CD14-positive monocyte (primary cell): ENCODE measurements around the gene IGSF9B. TPM values are rescaled to one million over a fixed set of nuclear protein-coding genes. Genes with fewer than 3 reads are reported as not detected.

Source experiments
- DNase-seq, 3 donors: peaks; one replicate each; pipeline ENCODE4 v3.0.0-alpha.2; 2011 to 2022
- H2AFZ ChIP-seq: 2 replicates; pipeline ENCODE4 v1.6.0; 2012; ENCODE audit warnings: mild to moderate bottlenecking, low read depth, low read length, inconsistent platforms; ENCODE audit not compliant: insufficient read depth, poor library complexity, severe bottlenecking
- H3K27ac ChIP-seq, 2 donors: 1 replicate in 1 of 2; 2 replicates in 1 of 2; pipeline ENCODE4 v1.5.1; 2012 to 2013; ENCODE audit warnings: low read length in 2 of 2, control low read depth in 1 of 2, inconsistent platforms in 1 of 2, low read depth in 1 of 2, mild to moderate bottlenecking in 1 of 2
- H3K27me3 ChIP-seq, 2 donors: one replicate each; pipeline versions ENCODE4 v1.6.0 to v1.6.1; 2011 to 2013; ENCODE audit warnings: low read length in 2 of 2; ENCODE audit not compliant: control insufficient read depth in 2 of 2, insufficient read depth in 2 of 2
- H3K36me3 ChIP-seq, 2 donors: replicated peaks in 1 of 2; 1 replicate in 1 of 2; 2 replicates in 1 of 2; pipeline versions ENCODE4 v1.5.1 to v1.6.1; 2012 to 2013; ENCODE audit warnings: low read length in 2 of 2, control low read depth in 1 of 2, inconsistent platforms in 1 of 2, mild to moderate bottlenecking in 1 of 2; ENCODE audit not compliant: insufficient read depth in 2 of 2, control insufficient read depth in 1 of 2
- H3K4me1 ChIP-seq, 2 donors: 1 replicate in 1 of 2; 2 replicates in 1 of 2; pipeline versions ENCODE4 v1.5.1 to v1.6.1; 2012 to 2013; ENCODE audit warnings: low read length in 2 of 2, control low read depth in 1 of 2, inconsistent platforms in 1 of 2, mild to moderate bottlenecking in 1 of 2, moderate library complexity in 1 of 2; ENCODE audit not compliant: insufficient read depth in 2 of 2, control insufficient read depth in 1 of 2
- H3K4me2 ChIP-seq: replicated peaks from 2 replicates; pipeline ENCODE3; 2012; ENCODE audit warnings: low read length, moderate library complexity, mild to moderate bottlenecking; ENCODE audit not compliant: poor library complexity, severe bottlenecking; ENCODE audit errors: extremely low read depth
- H3K4me3 ChIP-seq, 3 experiments: fragments of 200-600 bp in 1 of 3; sonication (generic) in 1 of 3; replicated peaks in 1 of 3; 1 replicate in 2 of 3; 2 replicates in 1 of 3; pipeline ENCODE4 v1.5.1; 2011 to 2013; ENCODE audit warnings: low read length in 3 of 3, mild to moderate bottlenecking in 3 of 3, control low read depth in 2 of 3, low read depth in 2 of 3, inconsistent platforms in 1 of 3, moderate library complexity in 1 of 3
- H3K79me2 ChIP-seq: 2 replicates; pipeline ENCODE4 v1.6.0; 2012; ENCODE audit warnings: mild to moderate bottlenecking, control low read depth, inconsistent platforms, low read length, moderate library complexity; ENCODE audit not compliant: insufficient read depth
- H3K9ac ChIP-seq: 2 replicates; pipeline ENCODE4 v1.6.0; 2017; ENCODE audit warnings: low read length, mild to moderate bottlenecking; ENCODE audit not compliant: insufficient read depth, poor library complexity, severe bottlenecking
- H3K9me3 ChIP-seq, 2 donors: replicated peaks in 1 of 2; 1 replicate in 1 of 2; 2 replicates in 1 of 2; pipeline versions ENCODE4 v1.5.1 to v1.6.1; 2012 to 2013; ENCODE audit warnings: low read length in 2 of 2, control low read depth in 1 of 2; ENCODE audit not compliant: control insufficient read depth in 1 of 2, insufficient read depth in 1 of 2
- H4K20me1 ChIP-seq: 2 replicates; pipeline ENCODE4 v1.6.0; 2012; ENCODE audit warnings: mild to moderate bottlenecking, low read length, control low read depth, moderate library complexity; ENCODE audit not compliant: insufficient read depth
- H3K27ac Mint-ChIP-seq, 7 donors: one replicate each; pipeline ENCODE4 v1.8.0; 2020; ENCODE audit warnings: mild to moderate bottlenecking in 7 of 7, mixed read lengths in 7 of 7, moderate library complexity in 6 of 7, inconsistent platforms in 2 of 7
- H3K27me3 Mint-ChIP-seq, 3 donors: one replicate each; pipeline ENCODE4 v1.8.0; 2021 to 2022; ENCODE audit warnings: low read depth in 3 of 3, mild to moderate bottlenecking in 3 of 3, mixed read lengths in 3 of 3, moderate library complexity in 3 of 3, inconsistent platforms in 1 of 3
- H3K36me3 Mint-ChIP-seq, 2 donors: one replicate each; pipeline ENCODE4 v1.8.0; 2020; ENCODE audit warnings: mixed read lengths in 2 of 2, inconsistent platforms in 1 of 2, mild to moderate bottlenecking in 1 of 2
- H3K4me1 Mint-ChIP-seq: one replicate; pipeline ENCODE4 v1.8.0; 2020; ENCODE audit warnings: mild to moderate bottlenecking, mixed read lengths
- H3K4me3 Mint-ChIP-seq, 2 donors: one replicate each; pipeline ENCODE4 v1.8.0; 2020; ENCODE audit warnings: mild to moderate bottlenecking in 2 of 2, mixed read lengths in 2 of 2, moderate library complexity in 1 of 2
- H3K9me3 Mint-ChIP-seq, 7 donors: one replicate each; pipeline ENCODE4 v1.8.0; 2020 to 2022; ENCODE audit warnings: mixed read lengths in 7 of 7, mild to moderate bottlenecking in 6 of 7, moderate library complexity in 6 of 7, inconsistent platforms in 2 of 7
- WGBS: methylation state at CpG from one replicate; pipeline ENCODE4 v1.1.5; 2013; ENCODE audit warnings: missing lambda C conversion rate; ENCODE audit not compliant: insufficient coverage; 5-methylcytosine and 5-hydroxymethylcytosine counted together
- intact Hi-C, 2 donors: fragments of 100-400 bp; cut with micrococcal nuclease; formaldehyde crosslinking; loops; one replicate each; pipeline versions ENCODE4 v1.15.0 to v1.15.1; 2023
- polyA plus RNA-seq, 3 donors: library from polyadenylated mRNA; depleted of rRNA in 1 of 3; unstranded in 2 of 3; stranded (reverse) in 1 of 3; fragments of 300-500 nt in 2 of 3; fragments of >200 nt in 1 of 3; fragmentation: Illumina TruSeq in 2 of 3; gene quantifications; 1 replicate in 2 of 3; 2 replicates in 1 of 3; pipeline ENCODE4 v1.2.3, GENCODE V29; 2012 to 2021
- TF ChIP-seq, protein P1 (sequence below): fragments of 200-600 bp; IDR thresholded peaks from one replicate; pipeline ENCODE4 v1.8.0; 2022; ENCODE audit warnings: antibody characterized with exemption, mild to moderate bottlenecking

Gene IGSF9B
- polyA plus RNA-seq, 3 donors = not detected

DNA sequence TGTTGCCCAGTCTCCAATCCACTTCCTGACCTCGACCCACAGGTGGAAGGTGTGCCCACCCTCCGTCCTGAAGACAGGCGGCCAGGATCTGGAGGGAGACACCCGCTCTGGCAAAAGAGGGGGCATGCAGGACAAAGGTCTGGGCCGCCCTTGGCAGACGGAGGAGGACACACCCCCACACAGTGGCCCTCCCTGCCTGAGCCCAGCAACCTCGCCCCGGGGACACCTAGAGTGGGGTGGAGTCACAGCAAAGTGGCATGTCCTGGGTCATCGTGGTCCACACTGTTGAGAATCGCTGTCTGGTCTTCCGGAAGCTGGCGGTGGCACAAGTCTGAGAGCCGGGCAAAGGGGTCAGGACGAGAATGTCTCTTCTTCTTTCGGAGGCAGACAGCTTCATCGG, 47.9 kb downstream of the IGSF9B start:
- no peaks in the 10 kb centered on the region for H3K79me2 ChIP-seq
- no peak for DNase-seq
- Mint-ChIP-seq H3K9me3 (peaks cover 0 to 6% (median 0%) of the 10 kb centered on the region in 7 donors), H3K27ac (no peak overlapping the region), H3K4me1 (no peaks in the 10 kb centered on the region), H3K4me3 (no peak overlapping the region), H3K27me3 (peaks cover 0 to 3% (median 2%) of the 10 kb centered on the region in 3 donors), H3K36me3 (no peaks in the 10 kb centered on the region)
- no peak overlapping the region for H3K9ac ChIP-seq
- H3K4me1 ChIP-seq = no peaks in the 10 kb centered on the region
- no peaks in the 10 kb centered on the region for H3K36me3 ChIP-seq
- TF ChIP-seq, protein P1, sequence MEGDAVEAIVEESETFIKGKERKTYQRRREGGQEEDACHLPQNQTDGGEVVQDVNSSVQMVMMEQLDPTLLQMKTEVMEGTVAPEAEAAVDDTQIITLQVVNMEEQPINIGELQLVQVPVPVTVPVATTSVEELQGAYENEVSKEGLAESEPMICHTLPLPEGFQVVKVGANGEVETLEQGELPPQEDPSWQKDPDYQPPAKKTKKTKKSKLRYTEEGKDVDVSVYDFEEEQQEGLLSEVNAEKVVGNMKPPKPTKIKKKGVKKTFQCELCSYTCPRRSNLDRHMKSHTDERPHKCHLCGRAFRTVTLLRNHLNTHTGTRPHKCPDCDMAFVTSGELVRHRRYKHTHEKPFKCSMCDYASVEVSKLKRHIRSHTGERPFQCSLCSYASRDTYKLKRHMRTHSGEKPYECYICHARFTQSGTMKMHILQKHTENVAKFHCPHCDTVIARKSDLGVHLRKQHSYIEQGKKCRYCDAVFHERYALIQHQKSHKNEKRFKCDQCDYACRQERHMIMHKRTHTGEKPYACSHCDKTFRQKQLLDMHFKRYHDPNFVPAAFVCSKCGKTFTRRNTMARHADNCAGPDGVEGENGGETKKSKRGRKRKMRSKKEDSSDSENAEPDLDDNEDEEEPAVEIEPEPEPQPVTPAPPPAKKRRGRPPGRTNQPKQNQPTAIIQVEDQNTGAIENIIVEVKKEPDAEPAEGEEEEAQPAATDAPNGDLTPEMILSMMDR = no peak
- WGBS = 95% methylated on average over 10 of the region's 16 CpGs
- no peak overlapping the region for H3K27ac ChIP-seq
- intact Hi-C loops = no loop called here
- H3K27me3 ChIP-seq = no peaks in the 10 kb centered on the region
- no peak overlapping the region for H3K4me2 ChIP-seq
- H3K9me3 ChIP-seq = no peaks in the 10 kb centered on the region
- no peak overlapping the region for H3K4me3 ChIP-seq
- no peaks in the 10 kb centered on the region for H4K20me1 ChIP-seq
- H2AFZ ChIP-seq = no peak overlapping the region

DNA sequence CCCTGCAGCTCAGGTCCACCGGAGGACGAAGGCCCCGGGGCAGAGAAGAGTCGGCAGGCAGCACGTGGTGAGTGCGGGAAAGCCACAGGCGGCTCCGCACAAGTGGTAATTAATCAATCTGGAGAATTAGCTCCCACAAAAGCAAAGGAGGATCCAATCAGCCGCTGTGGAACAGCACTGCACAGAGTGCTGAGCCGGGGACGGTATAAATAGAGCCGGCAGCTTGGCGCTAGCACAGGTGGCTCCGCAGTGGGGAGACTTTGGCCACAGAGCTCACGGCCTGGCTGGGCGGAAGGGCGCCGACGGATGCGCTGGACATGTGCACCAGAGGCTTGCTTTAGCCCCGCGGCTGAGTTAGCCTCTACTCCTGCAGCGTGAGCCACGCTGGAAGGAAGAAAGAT, 48.9 kb downstream of the IGSF9B start:
- TF ChIP-seq, protein P1 = no peak
- DNase-seq = no peak
- H3K9me3 ChIP-seq = no peaks in the 10 kb centered on the region
- no peaks in the 10 kb centered on the region for H3K27me3 ChIP-seq
- H3K4me1 ChIP-seq = no peaks in the 10 kb centered on the region
- no peak overlapping the region for H3K9ac ChIP-seq
- WGBS = 96% methylated on average over 22 of the region's 24 CpGs
- no peak overlapping the region for H2AFZ ChIP-seq
- H3K27ac ChIP-seq = no peak overlapping the region
- H3K4me3 ChIP-seq = no peak overlapping the region
- peaks cover 0 to 6% (median 0%) of the 10 kb centered on the region in 7 donors for H3K9me3 Mint-ChIP-seq
- H3K36me3 Mint-ChIP-seq = no peaks in the 10 kb centered on the region
- intact Hi-C loops = no loop called here
- no peak overlapping the region for H3K4me3 Mint-ChIP-seq
- H3K4me1 Mint-ChIP-seq = no peaks in the 10 kb centered on the region
- no peak overlapping the region for H3K27ac Mint-ChIP-seq
- H3K4me2 ChIP-seq = no peak overlapping the region
- no peaks in the 10 kb centered on the region for H3K79me2 ChIP-seq
- H3K27me3 Mint-ChIP-seq = peaks cover 0 to 3% (median 0%) of the 10 kb centered on the region in 3 donors
- H4K20me1 ChIP-seq = no peaks in the 10 kb centered on the region
- H3K36me3 ChIP-seq = no peaks in the 10 kb centered on the region
